IPS DF 6.9 (cell line): ENCODE results near the gene YAF2.

Source experiments
- DNase-seq: peaks from one replicate; pipeline ENCODE4 v3.0.0-alpha.2; 2013; ENCODE audit warnings: low read depth, low spot score
- H3K27ac ChIP-seq: one replicate; pipeline ENCODE4 v1.5.1; 2013; ENCODE audit warnings: low read length, control low read depth
- H3K27me3 ChIP-seq: 2 replicates; pipeline ENCODE4 v1.6.1; 2013; ENCODE audit warnings: mild to moderate bottlenecking, low read length; ENCODE audit not compliant: control insufficient read depth, insufficient read depth
- H3K36me3 ChIP-seq: 2 replicates; pipeline ENCODE4 v1.6.1; 2013; ENCODE audit warnings: low read length; ENCODE audit not compliant: control insufficient read depth, insufficient read depth
- H3K4me1 ChIP-seq: 2 replicates; pipeline ENCODE4 v1.6.1; 2013; ENCODE audit warnings: low read length; ENCODE audit not compliant: control insufficient read depth, insufficient read depth
- H3K4me3 ChIP-seq: 2 replicates; pipeline ENCODE4 v1.5.1; 2013; ENCODE audit warnings: mild to moderate bottlenecking, low read length
- H3K9me3 ChIP-seq: 2 replicates; pipeline ENCODE4 v1.6.1; 2013; ENCODE audit warnings: low read length, inconsistent platforms; ENCODE audit not compliant: control insufficient read depth, insufficient read depth
- WGBS: extraction: QIAGEN DNeasy Blood & Tissue Kit; methylation state at CpG from one replicate; pipeline ENCODE4 v1.1.7; 2013; ENCODE audit warnings: mixed read lengths, missing lambda C conversion rate; ENCODE audit not compliant: insufficient read length, insufficient coverage; 5-methylcytosine and 5-hydroxymethylcytosine counted together

YAF2 gene

DNA sequence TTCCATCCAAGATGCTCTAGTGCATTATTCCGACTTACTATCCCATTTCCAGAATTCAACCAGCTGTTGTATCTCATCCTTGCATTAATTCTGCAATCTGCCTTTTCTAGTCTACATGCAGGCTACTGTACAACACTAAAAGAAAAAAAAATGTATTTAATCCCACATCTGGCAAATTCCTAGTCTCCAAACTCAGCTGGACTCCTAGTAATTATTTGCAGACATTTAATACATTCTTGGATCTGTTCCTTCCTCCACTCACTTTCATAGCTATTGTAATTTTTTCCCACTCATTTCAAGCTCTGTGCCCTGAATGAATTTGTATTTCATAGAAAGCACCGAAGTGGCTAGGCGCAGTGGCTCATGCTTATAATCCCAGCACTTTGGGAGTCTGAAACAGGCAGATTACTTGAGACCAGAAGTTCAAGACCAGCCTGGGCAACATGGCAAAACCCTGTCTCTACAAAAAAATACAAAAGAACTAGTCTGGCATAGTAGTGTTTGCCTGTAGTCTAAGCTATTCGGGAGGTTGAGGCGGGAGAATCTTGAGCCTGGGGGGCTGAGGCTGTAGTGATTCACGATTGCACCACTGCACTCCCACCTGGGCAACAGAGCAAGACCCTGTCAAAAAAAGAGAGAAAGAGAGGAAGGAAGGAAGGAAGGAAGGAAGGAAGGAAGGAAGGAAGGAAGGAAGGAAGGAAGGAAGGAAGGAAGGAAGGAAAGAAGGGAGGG, 39.5 kb upstream of the YAF2 start:
- Histone ChIP-seq H3K4me3 (no peak overlapping the region), H3K9me3 (no peaks in the 10 kb centered on the region), H3K27me3 (no peaks in the 10 kb centered on the region), H3K4me1 (no peaks in the 10 kb centered on the region; the same call in 1 of the 2 replicates), H3K27ac (no peak overlapping the region), H3K36me3 (no peaks in the 10 kb centered on the region; the same call in 1 of the 2 replicates)
- no CpG with 5 or more reads among the region's 6 CpGs for WGBS
- no peak for DNase-seq

DNA sequence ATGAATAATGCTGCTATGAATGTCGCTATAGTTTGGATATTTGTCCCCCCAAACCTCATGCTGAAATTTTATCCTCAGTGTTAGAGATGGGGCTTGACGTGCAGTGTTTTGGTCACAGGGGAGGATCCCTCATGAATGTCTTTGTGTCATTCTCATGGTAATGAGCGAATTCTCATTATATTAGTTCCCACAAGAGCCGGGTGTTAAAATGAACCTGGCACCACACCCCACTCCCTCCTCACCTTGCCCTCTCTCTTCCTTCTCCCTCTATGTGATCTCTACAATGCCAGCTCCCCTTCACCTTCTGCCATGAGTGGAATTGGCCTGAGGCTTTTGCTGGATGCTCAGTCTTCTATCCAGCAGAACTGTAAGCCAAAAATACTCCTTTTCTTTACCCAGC, 37.5 kb upstream of the YAF2 start:
- no peak for DNase-seq
- no peaks in the 10 kb centered on the region for H3K9me3 ChIP-seq
- WGBS, result no CpG with 5 or more reads among the region's 4 CpGs
- H3K4me3 ChIP-seq, result no peak overlapping the region
- H3K36me3 ChIP-seq, result no peaks in the 10 kb centered on the region; the same call in 1 of the 2 replicates
- no peaks in the 10 kb centered on the region for H3K27me3 ChIP-seq
- H3K4me1 ChIP-seq, result no peaks in the 10 kb centered on the region; the same call in 1 of the 2 replicates
- H3K27ac ChIP-seq, result no peak overlapping the region

GRCh38 chr12:42273706-42274105, 35.7 kb upstream of the YAF2 start:
- H3K4me1 ChIP-seq, result no peaks in the 10 kb centered on the region; the same call in 1 of the 2 replicates
- H3K27me3 ChIP-seq, result no peaks in the 10 kb centered on the region
- no peaks in the 10 kb centered on the region for H3K9me3 ChIP-seq
- DNase-seq, result no peak
- no peaks in the 10 kb centered on the region; the same call in 1 of the 2 replicates for H3K36me3 ChIP-seq
- no peak overlapping the region for H3K4me3 ChIP-seq
- no peak overlapping the region for H3K27ac ChIP-seq
- no CpG with 5 or more reads among the region's 21 CpGs for WGBS

DNA sequence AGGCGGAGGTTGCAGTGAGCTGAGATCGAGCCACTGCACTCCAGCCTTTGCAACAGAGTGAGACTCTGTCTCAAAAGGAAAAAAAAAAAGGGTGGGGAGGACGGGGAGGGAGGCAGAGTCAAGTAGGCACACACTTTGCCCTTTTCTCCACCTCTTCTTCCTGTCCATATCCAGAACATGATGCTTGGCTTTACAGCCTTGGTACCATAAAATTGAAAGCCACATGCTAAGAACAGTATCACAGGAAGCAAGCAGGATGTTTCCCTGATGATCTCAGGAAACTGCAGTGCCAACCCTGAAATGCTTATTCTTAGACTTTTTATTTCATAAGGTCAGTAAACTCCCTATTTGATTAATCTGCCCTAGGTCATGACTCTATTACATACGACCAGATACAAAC, 32.5 kb upstream of the YAF2 start:
- no peak for DNase-seq
- no CpG with 5 or more reads among the region's 4 CpGs for WGBS
- Histone ChIP-seq H3K4me1 (no peaks in the 10 kb centered on the region; the same call in 1 of the 2 replicates), H3K27ac (no peak overlapping the region), H3K27me3 (no peaks in the 10 kb centered on the region), H3K4me3 (no peak overlapping the region), H3K9me3 (no peaks in the 10 kb centered on the region), H3K36me3 (no peaks in the 10 kb centered on the region; the same call in 1 of the 2 replicates)

DNA sequence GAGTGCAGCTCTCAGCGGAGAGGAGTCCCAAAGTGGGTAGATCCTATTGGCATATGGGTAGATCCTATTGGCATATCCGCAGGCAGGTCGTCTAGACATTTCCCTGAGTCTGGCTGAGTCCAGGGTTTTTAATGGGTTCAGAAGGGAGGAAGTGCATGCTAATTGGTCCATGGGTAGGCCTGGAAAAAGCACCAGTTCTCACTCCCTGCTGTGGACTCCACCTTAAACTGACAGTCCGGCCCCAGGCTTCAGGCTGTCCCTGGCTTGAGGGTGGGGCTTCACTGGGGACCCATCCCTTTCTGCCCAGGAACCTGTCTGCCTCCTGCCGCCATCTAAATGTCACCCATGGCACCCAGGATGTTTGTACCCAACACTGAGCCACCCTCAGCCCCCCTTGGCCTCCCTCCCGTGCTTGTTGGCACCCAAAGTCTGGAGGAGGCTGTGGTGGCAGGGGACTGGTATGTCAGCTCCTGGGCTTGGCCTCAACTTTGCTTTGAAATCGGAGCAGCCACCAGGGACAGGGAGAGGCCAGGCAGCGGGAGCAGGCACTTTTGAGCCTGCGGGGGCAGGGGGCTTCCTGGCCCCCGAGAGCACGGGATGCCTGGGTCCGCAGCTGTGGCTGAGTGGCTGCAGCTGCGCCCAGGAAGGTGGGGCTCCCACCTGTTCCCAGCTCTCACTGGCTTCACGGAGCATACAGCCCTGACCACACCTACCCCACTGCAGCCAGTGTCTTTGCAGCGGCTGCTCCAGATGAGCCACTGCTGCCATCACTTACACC, 29.6 kb upstream of the YAF2 start:
- no peak overlapping the region for H3K27ac ChIP-seq
- WGBS, result no CpG with 5 or more reads among the region's 15 CpGs
- DNase-seq, result no peak
- no peaks in the 10 kb centered on the region; the same call in 1 of the 2 replicates for H3K36me3 ChIP-seq
- H3K9me3 ChIP-seq, result no peaks in the 10 kb centered on the region
- no peak overlapping the region for H3K4me3 ChIP-seq
- no peaks in the 10 kb centered on the region for H3K27me3 ChIP-seq
- H3K4me1 ChIP-seq, result no peaks in the 10 kb centered on the region

GRCh38 chr12:42266579-42267230, 28.7 kb upstream of the YAF2 start:
- H3K9me3 ChIP-seq, result no peaks in the 10 kb centered on the region
- H3K4me3 ChIP-seq, result no peak overlapping the region
- H3K4me1 ChIP-seq, result no peaks in the 10 kb centered on the region
- no CpG with 5 or more reads among the region's 17 CpGs for WGBS
- no peaks in the 10 kb centered on the region; the same call in 1 of the 2 replicates for H3K36me3 ChIP-seq
- DNase-seq, result no peak
- H3K27me3 ChIP-seq, result no peaks in the 10 kb centered on the region
- no peak overlapping the region for H3K27ac ChIP-seq

- H3K27ac ChIP-seq, result no peak overlapping the region
- no CpG with 5 or more reads among the region's 2 CpGs for WGBS
- H3K4me3 ChIP-seq, result no peak overlapping the region
- H3K4me1 ChIP-seq, result no peaks in the 10 kb centered on the region
- H3K9me3 ChIP-seq, result no peaks in the 10 kb centered on the region
- no peaks in the 10 kb centered on the region; the same call in 1 of the 2 replicates for H3K36me3 ChIP-seq
- no peaks in the 10 kb centered on the region for H3K27me3 ChIP-seq
- no peak for DNase-seq
Measured at GRCh38 chr12:42262271-42262670, 24.2 kb upstream of the YAF2 start.

GRCh38 chr12:42261708-42262107, 23.7 kb upstream of the YAF2 start:
- no peaks in the 10 kb centered on the region for H3K4me1 ChIP-seq
- H3K27ac ChIP-seq, result no peak overlapping the region
- H3K36me3 ChIP-seq, result no peaks in the 10 kb centered on the region; the same call in 1 of the 2 replicates
- no peak for DNase-seq
- H3K27me3 ChIP-seq, result no peaks in the 10 kb centered on the region
- H3K4me3 ChIP-seq, result no peak overlapping the region
- no CpG with 5 or more reads among the region's 4 CpGs for WGBS
- H3K9me3 ChIP-seq, result no peaks in the 10 kb centered on the region

- H3K36me3 ChIP-seq, result no peaks in the 10 kb centered on the region
- no peak overlapping the region for H3K4me3 ChIP-seq
- no peaks in the 10 kb centered on the region for H3K27me3 ChIP-seq
- DNase-seq, result no peak
- no CpG with 5 or more reads among the region's 6 CpGs for WGBS
- no peaks in the 10 kb centered on the region for H3K9me3 ChIP-seq
- no peak overlapping the region for H3K27ac ChIP-seq
- H3K4me1 ChIP-seq, result no peaks in the 10 kb centered on the region
Measured at GRCh38 chr12:42260518-42260917, 22.5 kb upstream of the YAF2 start.

- H3K27me3 ChIP-seq, result no peaks in the 10 kb centered on the region
- no peak overlapping the region for H3K27ac ChIP-seq
- no peak overlapping the region for H3K4me3 ChIP-seq
- no peak for DNase-seq
- WGBS, result no CpG with 5 or more reads among the region's 4 CpGs
- no peaks in the 10 kb centered on the region for H3K36me3 ChIP-seq
- no peaks in the 10 kb centered on the region for H3K9me3 ChIP-seq
- no peaks in the 10 kb centered on the region for H3K4me1 ChIP-seq
Measured at GRCh38 chr12:42259699-42260098, 21.7 kb upstream of the YAF2 start.
